Effector memory CD8-positive, alpha-beta T cell (primary cell): ENCODE measurements around the gene GDPD2.

Experiments
- ATAC-seq: fragments of 150-1000 bp; cut with Tn5 transposase; replicated peaks from 2 replicates; pipeline ENCODE4 v1.10.0; 2021; ENCODE audit warnings: mild to moderate bottlenecking, moderate library complexity
- DNase-seq, 3 experiments: peaks; one replicate each; pipeline ENCODE4 v3.0.0; 2021
- H3K27ac Mint-ChIP-seq, 2 donors: one replicate each; pipeline ENCODE4 v1.8.0; 2022; ENCODE audit warnings: mild to moderate bottlenecking in 2 of 2, mixed read lengths in 2 of 2, moderate library complexity in 2 of 2
- H3K27me3 Mint-ChIP-seq, 2 donors: one replicate each; pipeline ENCODE4 v1.8.0; 2022; ENCODE audit warnings: mixed read lengths in 2 of 2
- H3K36me3 Mint-ChIP-seq: one replicate; pipeline ENCODE4 v1.8.0; 2022; ENCODE audit warnings: mild to moderate bottlenecking, moderate library complexity, mixed read lengths; ENCODE audit not compliant: insufficient read depth
- H3K4me1 Mint-ChIP-seq, 2 donors: one replicate each; pipeline ENCODE4 v1.8.0; 2022; ENCODE audit warnings: low read depth in 2 of 2, mixed read lengths in 2 of 2
- H3K4me3 Mint-ChIP-seq, 2 donors: one replicate each; pipeline ENCODE4 v1.8.0; 2022; ENCODE audit warnings: mild to moderate bottlenecking in 2 of 2, mixed read lengths in 2 of 2, moderate library complexity in 2 of 2
- H3K9me3 Mint-ChIP-seq, 2 donors: one replicate each; pipeline ENCODE4 v1.8.0; 2022; ENCODE audit warnings: mixed read lengths in 2 of 2

The GDPD2 gene

DNA sequence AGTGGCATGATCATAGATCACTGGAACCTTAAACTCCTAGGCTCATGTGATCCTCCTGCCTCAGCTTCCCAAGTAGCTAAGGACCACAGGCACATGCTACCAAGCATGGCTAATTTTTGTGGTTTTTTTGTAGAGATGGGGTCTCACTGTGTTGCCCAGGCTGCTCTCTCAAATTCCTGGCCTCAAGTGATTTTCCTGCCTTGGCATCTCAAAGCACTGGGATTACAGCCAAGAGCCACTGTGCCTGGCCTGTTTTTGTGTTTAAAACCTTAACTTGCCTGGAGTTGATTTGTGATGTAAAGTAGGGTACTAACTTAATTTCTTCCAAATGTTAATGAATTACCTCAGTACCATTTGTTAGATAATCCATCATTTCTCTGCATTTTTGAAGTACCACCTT, 43.9 kb downstream of the GDPD2 start:
- Mint-ChIP-seq H3K36me3 (peaks cover 10% of the 10 kb centered on the region), H3K4me1 (peaks cover 10 to 17% of the 10 kb centered on the region in 2 donors), H3K27ac (no peak overlapping the region), H3K9me3 (no peaks in the 10 kb centered on the region), H3K4me3 (no peak overlapping the region), H3K27me3 (no peaks in the 10 kb centered on the region)
- ATAC-seq (no peak), DNase-seq (no peak)

GRCh38 chrX:70468709-70469108, 45.6 kb downstream of the GDPD2 start:
- Mint-ChIP-seq H3K27ac (no peak overlapping the region), H3K4me1 (peaks cover 10 to 21% of the 10 kb centered on the region in 2 donors), H3K9me3 (no peaks in the 10 kb centered on the region), H3K27me3 (no peaks in the 10 kb centered on the region), H3K4me3 (no peak overlapping the region), H3K36me3 (peaks cover 3% of the 10 kb centered on the region)
- no peak for DNase-seq
- no peak for ATAC-seq

DNA sequence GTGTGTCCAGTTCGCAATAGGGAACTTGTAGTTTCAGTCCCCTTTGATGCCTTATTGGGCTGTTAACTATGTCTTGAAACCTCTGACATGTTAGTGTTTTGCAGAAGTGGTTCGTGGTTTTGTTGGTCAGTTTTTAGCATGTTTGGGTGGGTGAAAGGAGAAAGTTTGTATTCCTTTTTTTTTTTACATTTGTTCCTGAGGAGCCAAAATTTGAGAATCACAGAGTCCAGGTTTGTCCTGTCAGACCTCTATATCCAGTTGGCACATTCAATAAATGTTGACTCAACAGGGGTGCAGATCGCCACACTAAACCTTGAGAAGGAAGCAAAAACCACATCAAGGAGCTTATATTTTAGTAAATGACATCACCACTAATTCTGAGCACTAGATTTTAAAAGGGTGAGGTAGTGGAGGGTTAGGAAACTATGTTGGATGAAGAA, 47.8 kb downstream of the GDPD2 start:
- Mint-ChIP-seq H3K9me3 (no peaks in the 10 kb centered on the region), H3K36me3 (no peaks in the 10 kb centered on the region), H3K27me3 (no peaks in the 10 kb centered on the region), H3K27ac (no peak overlapping the region), H3K4me3 (no peak overlapping the region), H3K4me1 (peaks cover 7 to 28% of the 10 kb centered on the region in 2 donors)
- DNase-seq (no peak), ATAC-seq (peak; percentile 56)

DNA sequence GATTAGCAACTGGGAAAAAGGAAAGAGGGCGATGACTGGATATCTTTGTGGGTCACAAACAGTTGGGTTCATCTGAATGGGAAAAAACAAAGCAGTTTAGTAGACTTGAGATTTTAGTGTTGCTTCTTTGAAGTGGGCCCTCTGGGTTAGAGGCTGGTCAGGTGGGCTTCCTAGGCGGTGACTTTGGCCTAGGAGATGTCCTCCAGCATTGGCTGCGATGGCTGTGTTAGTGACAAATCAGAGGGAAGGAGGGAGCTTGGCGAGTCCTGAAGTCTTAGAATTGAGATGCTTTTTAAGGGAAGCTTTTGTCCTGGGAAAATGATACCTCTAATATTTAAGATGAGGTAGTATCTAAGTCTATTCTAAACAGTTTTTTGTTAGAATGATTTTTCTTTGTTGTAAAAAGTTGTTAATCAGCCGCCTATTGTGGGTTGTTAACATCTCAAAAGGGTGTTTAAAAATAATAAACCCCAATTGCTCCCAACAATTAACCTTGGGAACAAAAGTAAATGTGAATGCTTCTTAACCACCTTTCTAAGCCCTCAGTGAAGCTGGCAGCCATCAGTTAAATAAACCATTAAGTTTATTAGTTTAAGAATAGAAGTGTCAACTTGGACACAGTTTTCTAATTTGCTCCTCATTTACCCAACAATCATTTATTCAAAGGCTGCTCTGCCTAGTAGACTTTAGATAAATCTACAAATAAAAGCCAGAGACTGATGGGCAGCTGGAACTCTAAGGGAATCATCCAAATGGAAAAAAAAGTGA, 53.2 kb downstream of the GDPD2 start:
- Mint-ChIP-seq H3K4me3 (no peak overlapping the region), H3K27me3 (no peaks in the 10 kb centered on the region), H3K36me3 (peaks cover 4% of the 10 kb centered on the region), H3K27ac (no peak overlapping the region), H3K4me1 (peaks cover 0 to 15% of the 10 kb centered on the region in 2 donors), H3K9me3 (no peaks in the 10 kb centered on the region)
- no peak for ATAC-seq
- DNase-seq, result no peak

GRCh38 chrX:70476934-70477733, 54.0 kb downstream of the GDPD2 start:
- Mint-ChIP-seq H3K4me3 (no peak overlapping the region), H3K9me3 (no peaks in the 10 kb centered on the region), H3K4me1 (peaks cover 0 to 10% of the 10 kb centered on the region in 2 donors), H3K27me3 (no peaks in the 10 kb centered on the region), H3K36me3 (peaks cover 4% of the 10 kb centered on the region), H3K27ac (no peak overlapping the region)
- DNase-seq (no peak), ATAC-seq (no peak)

DNA sequence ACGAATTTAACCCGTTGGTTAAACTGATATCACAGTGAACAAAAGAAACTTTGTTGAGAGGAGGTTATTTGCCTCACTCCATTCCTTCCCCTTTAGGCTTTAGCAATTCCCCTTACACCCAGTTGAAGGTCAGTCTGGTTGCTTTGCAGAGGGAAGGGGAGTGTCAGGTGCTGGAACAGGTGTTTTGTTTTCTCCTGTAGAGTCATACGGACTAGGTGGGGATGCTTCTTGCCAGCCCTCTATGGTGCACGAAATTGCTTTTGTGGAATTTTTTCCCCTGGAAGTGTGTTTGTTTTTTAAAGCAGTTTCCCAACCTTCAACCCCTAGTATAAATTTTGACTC, 54.6 kb downstream of the GDPD2 start:
- Mint-ChIP-seq H3K27ac (peak overlapping the region in 1 of 2 donors; percentile 46), H3K27me3 (no peaks in the 10 kb centered on the region), H3K9me3 (no peaks in the 10 kb centered on the region)

DNA sequence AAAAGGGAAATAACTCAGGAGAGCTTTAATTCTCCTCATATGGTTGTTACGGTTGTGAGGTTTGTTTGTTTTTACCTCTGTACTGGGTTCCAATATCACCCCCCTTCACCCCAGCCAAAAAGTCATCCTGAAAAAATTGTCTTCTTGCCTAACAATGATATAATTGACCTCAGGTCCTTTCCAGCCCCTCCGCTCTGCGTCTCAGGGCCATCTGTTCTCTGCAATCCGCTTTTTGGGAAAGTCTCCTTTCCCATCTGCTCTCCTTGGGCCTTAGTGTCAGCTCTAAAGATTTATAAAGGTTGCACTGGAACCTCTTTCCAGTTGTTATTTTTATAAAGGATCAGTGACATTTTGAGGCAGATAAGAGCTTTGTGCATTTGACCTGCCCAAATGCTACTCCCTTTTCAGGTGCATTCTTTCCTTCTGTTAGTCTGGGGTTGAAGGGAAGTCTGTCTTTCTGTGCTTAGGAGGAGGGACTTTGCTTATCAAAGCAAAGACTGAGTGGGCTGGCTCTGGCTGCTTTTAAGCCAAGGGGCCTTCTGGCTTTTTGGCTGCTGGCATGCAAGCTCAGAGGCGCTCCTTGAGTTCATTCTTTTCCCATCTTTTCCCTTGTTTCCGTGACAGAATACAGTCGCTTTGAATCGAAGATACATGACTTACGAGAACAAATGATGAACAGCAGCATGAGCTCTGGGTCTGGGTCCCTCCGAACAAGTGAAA, 55.6 kb downstream of the GDPD2 start:
- peaks cover 0 to 7% of the 10 kb centered on the region in 2 donors for H3K4me1 Mint-ChIP-seq
- H3K36me3 Mint-ChIP-seq, result peaks cover 4% of the 10 kb centered on the region
- no peaks in the 10 kb centered on the region for H3K27me3 Mint-ChIP-seq
- DNase-seq, result no peak
- no peaks in the 10 kb centered on the region for H3K9me3 Mint-ChIP-seq
- peak overlapping the region in 1 of 2 donors; percentile 46 for H3K27ac Mint-ChIP-seq
- no peak for ATAC-seq
- no peak overlapping the region for H3K4me3 Mint-ChIP-seq

More for the DNA sequence above, 54.6 kb downstream of the GDPD2 start:
- peaks cover 0 to 10% of the 10 kb centered on the region in 2 donors for H3K4me1 Mint-ChIP-seq
- ATAC-seq (no peak), DNase-seq (no peak)
- H3K36me3 Mint-ChIP-seq, result peaks cover 4% of the 10 kb centered on the region
- H3K4me3 Mint-ChIP-seq, result no peak overlapping the region

DNA sequence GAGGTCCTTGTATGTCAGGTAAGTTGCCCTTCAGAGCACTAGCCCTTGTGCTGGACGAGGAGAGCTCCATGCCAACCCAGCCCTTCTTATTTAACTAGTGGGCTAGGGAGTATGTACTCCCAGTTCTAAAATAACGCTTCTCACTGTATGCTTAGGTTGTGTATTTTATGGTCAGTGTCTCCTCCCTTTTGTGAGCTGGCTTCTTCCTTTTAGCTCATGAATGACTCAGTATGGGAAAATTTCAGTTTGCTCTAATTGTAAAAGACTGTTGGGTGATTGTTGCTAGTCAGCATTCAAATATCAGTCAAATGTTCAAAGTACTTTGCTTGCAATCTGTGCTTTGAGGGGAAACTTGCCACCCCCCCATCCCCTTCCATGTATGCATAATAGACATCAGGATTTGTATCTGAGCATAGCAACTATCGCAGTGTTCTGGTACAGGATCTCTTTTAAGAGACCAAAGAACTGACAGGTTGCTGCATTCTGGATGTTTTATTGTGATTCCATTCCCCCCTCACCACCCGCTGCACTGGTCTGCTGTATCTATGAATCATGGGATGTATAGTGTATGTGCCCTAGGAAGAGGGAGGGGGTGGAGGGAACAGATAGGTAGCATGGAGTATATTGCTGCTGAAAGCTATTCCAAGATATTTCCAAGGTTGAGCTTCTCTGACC, 56.3 kb downstream of the GDPD2 start:
- DNase-seq, result no peak
- Mint-ChIP-seq H3K9me3 (no peaks in the 10 kb centered on the region), H3K4me3 (no peak overlapping the region), H3K36me3 (peaks cover 4% of the 10 kb centered on the region), H3K27me3 (no peaks in the 10 kb centered on the region), H3K27ac (no peak overlapping the region), H3K4me1 (no peaks in the 10 kb centered on the region)
- no peak for ATAC-seq

DNA sequence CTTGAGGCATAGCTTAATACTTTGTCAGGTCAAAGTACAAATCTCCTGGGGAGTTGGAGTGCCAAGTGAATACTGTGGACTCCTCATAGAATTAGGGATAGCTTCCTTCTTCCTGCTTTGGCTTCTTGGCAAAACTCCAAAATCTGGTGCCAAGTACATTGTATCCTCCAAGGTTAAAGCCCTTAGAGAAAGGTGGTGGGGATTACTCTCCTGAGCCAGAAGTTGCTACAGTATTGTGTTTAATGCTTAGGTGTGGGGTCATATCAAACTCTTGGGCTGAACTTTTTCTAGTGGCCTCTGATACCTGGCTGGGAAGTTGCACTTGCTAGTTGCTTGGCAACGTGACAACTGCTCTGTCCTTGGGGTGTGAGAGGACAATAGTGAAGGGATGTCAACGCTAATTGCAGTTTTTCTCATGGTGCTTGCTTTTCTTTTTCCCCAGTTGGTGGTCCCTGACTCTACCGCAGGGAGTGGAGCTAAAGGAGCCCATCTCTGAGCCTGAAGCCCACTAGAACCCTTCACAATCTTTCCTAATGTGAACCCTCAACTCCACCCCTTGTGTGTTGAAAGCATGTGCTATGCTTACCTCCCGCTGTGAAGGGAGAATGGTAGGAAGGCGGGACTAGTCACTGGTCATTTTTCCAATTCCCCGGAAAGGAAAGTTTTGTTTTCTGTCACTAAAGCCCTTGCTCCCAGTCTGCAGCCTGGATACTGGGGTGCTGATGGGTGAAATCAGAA, 57.0 kb downstream of the GDPD2 start:
- H3K36me3 Mint-ChIP-seq, result peaks cover 7% of the 10 kb centered on the region

DNA sequence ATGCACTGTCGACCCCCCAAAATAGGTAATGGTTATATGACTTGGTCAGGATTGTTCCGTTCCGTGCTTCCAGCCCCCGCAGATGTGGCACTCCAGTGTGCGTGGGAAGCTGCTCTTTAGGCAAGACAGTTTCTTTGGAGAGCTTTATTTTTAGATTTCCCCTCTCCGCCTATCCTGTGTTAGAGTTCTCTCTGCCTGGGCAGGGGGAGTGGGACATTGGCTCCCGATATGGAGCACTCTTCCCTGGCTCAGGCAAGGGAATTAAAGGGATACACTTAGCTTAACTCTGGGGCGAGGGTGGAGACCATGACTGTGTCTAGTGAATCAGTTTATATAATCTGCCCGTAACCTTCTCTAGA, 57.5 kb downstream of the GDPD2 start:
- H3K4me1 Mint-ChIP-seq, result no peaks in the 10 kb centered on the region
- peaks cover 10% of the 10 kb centered on the region for H3K36me3 Mint-ChIP-seq
- H3K27me3 Mint-ChIP-seq, result no peaks in the 10 kb centered on the region
- DNase-seq, result no peak
- no peaks in the 10 kb centered on the region for H3K9me3 Mint-ChIP-seq
- ATAC-seq, result no peak
- no peak overlapping the region for H3K4me3 Mint-ChIP-seq
- no peak overlapping the region for H3K27ac Mint-ChIP-seq

More for the DNA sequence above, 57.0 kb downstream of the GDPD2 start:
- H3K27ac Mint-ChIP-seq, result no peak overlapping the region
- ATAC-seq (no peak), DNase-seq (no peak)
- no peaks in the 10 kb centered on the region for H3K9me3 Mint-ChIP-seq
- no peaks in the 10 kb centered on the region for H3K27me3 Mint-ChIP-seq
- no peak overlapping the region for H3K4me3 Mint-ChIP-seq
- no peaks in the 10 kb centered on the region for H3K4me1 Mint-ChIP-seq

DNA sequence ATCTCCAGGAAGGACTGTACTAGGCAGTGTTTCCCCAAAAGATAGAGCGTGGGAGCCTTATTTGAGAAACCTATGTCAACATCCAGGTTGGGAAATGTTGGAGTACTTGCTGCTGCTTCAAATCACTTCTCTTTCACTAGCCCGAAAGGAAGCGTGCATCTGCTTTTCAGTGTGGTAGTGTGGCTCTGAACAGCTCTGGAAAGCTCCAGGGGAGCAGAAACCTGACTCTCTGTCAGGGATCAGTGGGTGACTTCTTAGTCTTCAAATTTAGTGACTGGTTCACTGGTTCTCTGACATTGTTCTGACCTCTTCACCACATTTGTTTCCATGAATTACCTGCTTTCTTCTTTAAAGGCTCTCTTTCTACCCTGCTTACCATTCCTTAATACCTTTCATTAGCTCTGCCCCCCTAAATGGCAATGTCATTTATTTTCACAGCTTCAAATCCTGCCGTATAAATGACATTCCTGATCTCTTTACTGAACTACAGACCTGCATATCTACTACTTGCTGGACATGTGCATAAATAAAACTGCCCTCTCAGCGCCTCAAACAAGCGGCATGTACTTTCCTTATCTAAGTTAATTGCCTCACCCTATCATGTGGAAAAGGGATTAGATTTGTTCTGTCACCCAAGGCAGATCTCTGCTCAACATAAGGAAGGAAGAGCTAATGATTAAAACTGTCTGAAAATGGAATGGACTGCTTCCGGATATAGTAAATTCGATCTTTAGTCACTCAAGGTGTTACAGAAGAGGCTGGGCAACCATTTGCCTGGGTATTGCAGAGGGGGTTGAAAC, 58.6 kb downstream of the GDPD2 start:
- Mint-ChIP-seq H3K27ac (peak overlapping the region in 1 of 2 donors; percentile 62), H3K9me3 (no peaks in the 10 kb centered on the region)
- ATAC-seq, result no peak

DNA sequence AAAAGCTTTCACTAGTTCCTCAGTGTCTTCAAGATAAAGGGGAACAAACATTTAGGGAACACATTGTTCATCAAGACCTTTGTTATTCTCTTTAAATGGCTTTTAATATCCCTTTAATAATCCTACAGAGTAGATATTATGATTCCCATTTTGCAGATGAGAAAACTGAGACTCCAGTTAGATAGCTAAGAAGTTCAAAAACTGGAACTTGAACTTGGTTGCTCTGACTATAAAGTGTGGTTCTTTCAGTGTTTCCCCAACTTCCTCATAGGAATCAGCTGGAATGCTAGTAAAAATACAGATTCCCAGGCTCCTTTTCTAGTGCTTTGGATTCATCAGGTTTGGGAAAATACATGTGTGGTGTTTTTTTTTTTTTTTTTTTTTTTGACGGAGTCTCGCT, 59.2 kb downstream of the GDPD2 start:
- ATAC-seq (no peak), DNase-seq (no peak)
- Mint-ChIP-seq H3K9me3 (no peaks in the 10 kb centered on the region), H3K36me3 (peaks cover 15% of the 10 kb centered on the region), H3K4me1 (no peaks in the 10 kb centered on the region), H3K4me3 (no peak overlapping the region), H3K27me3 (no peaks in the 10 kb centered on the region), H3K27ac (no peak overlapping the region)

More for the DNA sequence above, 58.6 kb downstream of the GDPD2 start:
- DNase-seq, result no peak
- Mint-ChIP-seq H3K4me3 (no peak overlapping the region), H3K4me1 (no peaks in the 10 kb centered on the region), H3K27me3 (no peaks in the 10 kb centered on the region), H3K36me3 (peaks cover 15% of the 10 kb centered on the region)
